ENCODE data around the gene ABCC6. TPM values are rescaled to one million over a fixed set of nuclear protein-coding genes. Genes with fewer than 3 reads are reported as not detected.

ABCC6 gene
- total and polyA plus RNA-seq, 2 donors from 2014 or later = 7.5 to 54.5 TPM

GRCh38 chr16:16118337-16118736 lies 105.0 kb downstream of the ABCC6 start:
- no peak for TF ChIP-seq CTCF (IDR thresholded peaks at IDR 0.05; ENCODE audit: borderline replicate concordance, extremely low read depth, insufficient read depth)
- DNase-seq (no peak), FAIRE-seq (no peak)
- no peak overlapping the region for H3K4me3 ChIP-seq (ENCODE audit: low read length in 3 of 3)
- no peaks in the 10 kb centered on the region for H3K9me3 ChIP-seq (ENCODE audit: control insufficient read depth in 2 of 3, insufficient read depth in 1 of 3, low read length in 3 of 3)
- H3K27me3 ChIP-seq (ENCODE audit: control insufficient read depth, insufficient read depth, low read length) = no peaks in the 10 kb centered on the region
- no peak overlapping the region for H3K9ac ChIP-seq (ENCODE audit: low read length in 3 of 3)
- H3K36me3 ChIP-seq (ENCODE audit: control insufficient read depth in 2 of 3, insufficient read depth in 3 of 3, low read length in 3 of 3) = peaks cover 4 to 17% (median 7%) of the 10 kb centered on the region in 3 donors
- intact Hi-C loops (cut with DNase I) = no loop called here
- no peaks in the 10 kb centered on the region for H3K4me1 ChIP-seq (ENCODE audit: control insufficient read depth in 2 of 3, insufficient read depth in 2 of 3, low read depth in 1 of 3, low read length in 3 of 3)
- no peak overlapping the region for H3K27ac ChIP-seq (ENCODE audit: low read depth in 2 of 2, low read length in 2 of 2)

DNA sequence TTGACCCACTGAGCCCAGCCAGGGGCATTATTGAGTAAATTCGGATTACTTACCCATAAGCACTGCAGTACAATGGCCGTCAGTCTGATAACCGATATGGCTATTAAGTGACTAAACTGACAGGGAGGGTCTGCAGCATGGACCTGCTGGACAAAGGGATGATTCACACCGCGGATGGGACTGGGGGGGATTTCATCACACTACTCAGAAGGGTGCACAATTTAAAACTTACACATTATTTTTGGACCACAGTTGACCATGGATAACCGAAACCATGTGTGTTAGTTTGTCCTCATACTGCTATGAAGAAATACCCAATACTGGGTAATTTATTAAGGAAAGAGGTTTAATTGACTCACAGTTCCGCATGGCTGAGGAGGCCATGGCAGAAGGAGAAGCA lies 106.5 kb downstream of the ABCC6 start:
- FAIRE-seq (no peak), DNase-seq (no peak)
- Histone ChIP-seq H3K27me3 (ENCODE audit: control insufficient read depth, insufficient read depth, low read length) (no peaks in the 10 kb centered on the region), H3K9ac (ENCODE audit: low read length in 3 of 3) (no peak overlapping the region), H3K4me1 (ENCODE audit: control insufficient read depth in 2 of 3, insufficient read depth in 2 of 3, low read depth in 1 of 3, low read length in 3 of 3) (no peaks in the 10 kb centered on the region), H3K36me3 (ENCODE audit: control insufficient read depth in 2 of 3, insufficient read depth in 3 of 3, low read length in 3 of 3) (peaks cover 8 to 26% (median 13%) of the 10 kb centered on the region in 3 donors), H3K27ac (ENCODE audit: low read depth in 2 of 2, low read length in 2 of 2) (no peak overlapping the region), H3K9me3 (ENCODE audit: control insufficient read depth in 2 of 3, insufficient read depth in 1 of 3, low read length in 3 of 3) (no peaks in the 10 kb centered on the region), H3K4me3 (ENCODE audit: low read length in 3 of 3) (no peak overlapping the region)
- TF ChIP-seq CTCF (IDR thresholded peaks at IDR 0.05; ENCODE audit: borderline replicate concordance, extremely low read depth, insufficient read depth) = no peak
- intact Hi-C loops (cut with DNase I) = no loop called here

DNA sequence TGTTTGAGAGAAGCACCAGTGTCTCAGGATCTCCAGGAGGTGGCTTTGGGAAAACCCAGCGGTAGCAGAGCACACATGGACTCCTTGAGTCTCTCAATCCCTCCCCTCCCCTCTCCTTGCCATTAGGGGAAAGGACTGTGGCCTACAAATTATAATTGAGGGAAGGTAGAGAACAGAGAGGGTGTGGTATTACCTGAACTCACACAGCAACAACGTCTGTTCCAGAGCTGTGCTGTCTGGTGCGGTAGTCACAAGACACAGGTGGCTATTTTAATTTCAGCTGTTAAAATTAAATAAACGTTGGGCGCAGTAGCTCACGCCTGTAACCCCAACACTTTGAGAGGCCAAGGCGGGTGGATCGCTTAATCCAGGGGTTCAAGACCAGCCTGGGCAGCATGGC lies 110.2 kb downstream of the ABCC6 start:
- intact Hi-C loops (cut with DNase I) = no loop called here
- no peak overlapping the region for H3K9ac ChIP-seq (ENCODE audit: low read length in 3 of 3)
- no peaks in the 10 kb centered on the region for H3K27me3 ChIP-seq (ENCODE audit: control insufficient read depth, insufficient read depth, low read length)
- no peak for FAIRE-seq
- peaks cover 8 to 24% (median 12%) of the 10 kb centered on the region in 3 donors for H3K36me3 ChIP-seq (ENCODE audit: control insufficient read depth in 2 of 3, insufficient read depth in 3 of 3, low read length in 3 of 3)
- no peak for DNase-seq
- no peaks in the 10 kb centered on the region for H3K9me3 ChIP-seq (ENCODE audit: control insufficient read depth in 2 of 3, insufficient read depth in 1 of 3, low read length in 3 of 3)
- H3K4me1 ChIP-seq (ENCODE audit: control insufficient read depth in 2 of 3, insufficient read depth in 2 of 3, low read depth in 1 of 3, low read length in 3 of 3) = no peaks in the 10 kb centered on the region
- H3K27ac ChIP-seq (ENCODE audit: low read depth in 2 of 2, low read length in 2 of 2) = no peak overlapping the region
- no peak for TF ChIP-seq CTCF (IDR thresholded peaks at IDR 0.05; ENCODE audit: borderline replicate concordance, extremely low read depth, insufficient read depth)
- no peak overlapping the region for H3K4me3 ChIP-seq (ENCODE audit: low read length in 3 of 3)

- Histone ChIP-seq H3K4me3 (ENCODE audit: low read length in 3 of 3) (no peak overlapping the region), H3K4me1 (ENCODE audit: control insufficient read depth in 2 of 3, insufficient read depth in 2 of 3, low read depth in 1 of 3, low read length in 3 of 3) (no peaks in the 10 kb centered on the region), H3K27ac (ENCODE audit: low read depth in 2 of 2, low read length in 2 of 2) (no peak overlapping the region), H3K36me3 (ENCODE audit: control insufficient read depth in 2 of 3, insufficient read depth in 3 of 3, low read length in 3 of 3) (peaks cover 6 to 20% (median 11%) of the 10 kb centered on the region in 3 donors), H3K9ac (ENCODE audit: low read length in 3 of 3) (no peak overlapping the region), H3K27me3 (ENCODE audit: control insufficient read depth, insufficient read depth, low read length) (no peaks in the 10 kb centered on the region), H3K9me3 (ENCODE audit: control insufficient read depth in 2 of 3, insufficient read depth in 1 of 3, low read length in 3 of 3) (no peaks in the 10 kb centered on the region)
- no peak for TF ChIP-seq CTCF (IDR thresholded peaks at IDR 0.05; ENCODE audit: borderline replicate concordance, extremely low read depth, insufficient read depth)
- intact Hi-C loops (cut with DNase I) = no loop called here
- no peak for DNase-seq
- FAIRE-seq = no peak
Measured at GRCh38 chr16:16112450-16113053, 110.7 kb downstream of the ABCC6 start.

All from kidney (tissue), 14 donors.